Ishikawa (cell line): Measurements from ENCODE around the gene PRSS53.

ENCODE experiments used
- CEBPB ChIP-seq: IDR thresholded peaks from 2 replicates; pipeline ENCODE4 v1.6.1; 2012
- CREB1 ChIP-seq: IDR thresholded peaks from 2 replicates; pipeline ENCODE4 v1.6.1; 2012; ENCODE audit warnings: low read depth
- EGR1 ChIP-seq: IDR thresholded peaks from 2 replicates; pipeline ENCODE4 v1.6.1; 2012
- EP300 ChIP-seq: IDR thresholded peaks from 2 replicates; pipeline ENCODE4 v1.6.1; 2012; ENCODE audit warnings: borderline replicate concordance
- FOXM1 ChIP-seq: IDR thresholded peaks from 2 replicates; pipeline ENCODE4 v1.6.1; 2012; ENCODE audit warnings: low read depth, borderline replicate concordance
- NFIC ChIP-seq: IDR thresholded peaks from 2 replicates; pipeline ENCODE4 v1.6.1; 2012
- RAD21 ChIP-seq: IDR thresholded peaks from 2 replicates; pipeline ENCODE4 v1.6.1; 2012; ENCODE audit warnings: low read depth
- TAF1 ChIP-seq: IDR thresholded peaks from 2 replicates; pipeline ENCODE4 v1.6.1; 2012; ENCODE audit warnings: low read depth, mild to moderate bottlenecking
- TCF12 ChIP-seq: IDR thresholded peaks from 2 replicates; pipeline ENCODE4 v1.6.1; 2012; ENCODE audit warnings: low read depth
- TEAD4 ChIP-seq: IDR thresholded peaks from 2 replicates; pipeline ENCODE4 v1.6.1; 2012
- USF1 ChIP-seq: IDR thresholded peaks from 2 replicates; pipeline ENCODE4 v1.6.1; 2012
- YY1 ChIP-seq: IDR thresholded peaks from 2 replicates; pipeline ENCODE4 v1.6.1; 2012; ENCODE audit warnings: low read depth
- ZBTB7A ChIP-seq: IDR thresholded peaks from 2 replicates; pipeline ENCODE4 v1.6.1; 2012; ENCODE audit warnings: low read depth
- TF ChIP-seq, protein P1 (sequence below): IDR thresholded peaks from 2 replicates; pipeline ENCODE4 v1.6.1; 2012; ENCODE audit warnings: low read depth, mild to moderate bottlenecking
- TF ChIP-seq, protein P2 (sequence below): IDR thresholded peaks from 2 replicates; pipeline ENCODE4 v1.6.1; 2012

PRSS53 gene

DNA sequence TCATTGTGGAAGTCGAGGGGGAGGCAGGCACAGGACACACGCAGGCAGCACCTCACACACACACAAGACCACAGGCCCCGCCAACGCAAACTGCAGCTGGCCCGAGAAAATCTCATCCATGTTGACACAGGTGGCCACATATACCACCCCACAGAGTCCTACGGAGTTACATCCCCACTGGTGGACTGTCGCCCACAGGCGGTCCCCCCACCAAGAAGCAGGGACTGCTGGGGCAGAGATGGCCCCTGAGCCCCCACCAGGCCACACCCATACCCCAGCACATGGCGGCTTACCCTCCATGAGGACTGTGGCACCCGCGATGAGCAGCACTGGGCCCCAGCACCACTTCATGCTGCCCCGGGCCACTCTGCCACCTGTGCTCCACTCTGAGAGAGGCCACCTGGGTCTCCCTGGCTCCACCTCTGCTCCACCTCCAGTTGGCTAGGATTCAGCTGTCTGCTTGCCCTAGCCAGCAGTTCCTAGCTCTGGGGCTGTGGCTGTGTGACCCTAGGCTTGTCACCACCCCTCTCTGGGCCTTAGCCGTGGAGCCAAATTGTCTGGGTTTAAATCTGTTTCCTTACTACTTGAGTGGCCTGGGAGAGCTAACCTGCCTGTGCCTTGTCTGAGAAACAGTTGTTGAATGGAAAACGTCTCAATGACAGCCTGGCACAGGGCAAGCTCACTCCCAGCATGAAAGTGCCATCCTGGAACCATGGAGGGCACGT, at the start of gene PRSS53:
Gene PRSS53 (minus strand): TSS at position 485 of the 725 bp plus-strand sequence. CDS start 134 bp downstream, at position 351.
- TF ChIP-seq EP300 (no peak), NFIC (no peak), CREB1 (no peak), TEAD4 (no peak), ZBTB7A (no peak), YY1 (no peak), RAD21 (no peak), USF1 (no peak), TAF1 (no peak), TCF12 (no peak), CEBPB (no peak), FOXM1 (no peak), EGR1 (no peak)
- TF ChIP-seq, protein P1, sequence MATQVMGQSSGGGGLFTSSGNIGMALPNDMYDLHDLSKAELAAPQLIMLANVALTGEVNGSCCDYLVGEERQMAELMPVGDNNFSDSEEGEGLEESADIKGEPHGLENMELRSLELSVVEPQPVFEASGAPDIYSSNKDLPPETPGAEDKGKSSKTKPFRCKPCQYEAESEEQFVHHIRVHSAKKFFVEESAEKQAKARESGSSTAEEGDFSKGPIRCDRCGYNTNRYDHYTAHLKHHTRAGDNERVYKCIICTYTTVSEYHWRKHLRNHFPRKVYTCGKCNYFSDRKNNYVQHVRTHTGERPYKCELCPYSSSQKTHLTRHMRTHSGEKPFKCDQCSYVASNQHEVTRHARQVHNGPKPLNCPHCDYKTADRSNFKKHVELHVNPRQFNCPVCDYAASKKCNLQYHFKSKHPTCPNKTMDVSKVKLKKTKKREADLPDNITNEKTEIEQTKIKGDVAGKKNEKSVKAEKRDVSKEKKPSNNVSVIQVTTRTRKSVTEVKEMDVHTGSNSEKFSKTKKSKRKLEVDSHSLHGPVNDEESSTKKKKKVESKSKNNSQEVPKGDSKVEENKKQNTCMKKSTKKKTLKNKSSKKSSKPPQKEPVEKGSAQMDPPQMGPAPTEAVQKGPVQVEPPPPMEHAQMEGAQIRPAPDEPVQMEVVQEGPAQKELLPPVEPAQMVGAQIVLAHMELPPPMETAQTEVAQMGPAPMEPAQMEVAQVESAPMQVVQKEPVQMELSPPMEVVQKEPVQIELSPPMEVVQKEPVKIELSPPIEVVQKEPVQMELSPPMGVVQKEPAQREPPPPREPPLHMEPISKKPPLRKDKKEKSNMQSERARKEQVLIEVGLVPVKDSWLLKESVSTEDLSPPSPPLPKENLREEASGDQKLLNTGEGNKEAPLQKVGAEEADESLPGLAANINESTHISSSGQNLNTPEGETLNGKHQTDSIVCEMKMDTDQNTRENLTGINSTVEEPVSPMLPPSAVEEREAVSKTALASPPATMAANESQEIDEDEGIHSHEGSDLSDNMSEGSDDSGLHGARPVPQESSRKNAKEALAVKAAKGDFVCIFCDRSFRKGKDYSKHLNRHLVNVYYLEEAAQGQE = no peak
- TF ChIP-seq, protein P2, sequence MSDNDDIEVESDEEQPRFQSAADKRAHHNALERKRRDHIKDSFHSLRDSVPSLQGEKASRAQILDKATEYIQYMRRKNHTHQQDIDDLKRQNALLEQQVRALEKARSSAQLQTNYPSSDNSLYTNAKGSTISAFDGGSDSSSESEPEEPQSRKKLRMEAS = no peak

DNA sequence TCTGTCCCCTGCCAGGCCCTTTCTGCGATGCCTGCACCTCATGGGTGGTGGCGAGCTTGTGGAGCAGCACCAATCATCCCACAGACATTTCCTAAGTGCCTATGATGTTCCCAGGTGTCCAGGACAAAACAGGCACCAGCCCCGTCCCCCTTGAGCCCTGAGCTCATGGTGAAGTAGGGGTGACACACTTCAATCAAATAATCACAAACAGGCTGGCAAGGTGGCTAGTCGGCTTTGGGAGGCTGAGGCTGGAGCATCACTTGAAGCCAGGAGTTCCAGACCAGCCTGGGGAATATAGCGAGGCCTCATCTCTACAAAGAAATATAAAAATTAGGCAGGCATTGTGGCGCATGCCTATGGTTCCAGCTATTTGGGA, 47.5 kb upstream of the PRSS53 start:
- TF ChIP-seq TCF12 (no peak), YY1 (no peak), TEAD4 (no peak), CREB1 (no peak), ZBTB7A (no peak), RAD21 (no peak), CEBPB (no peak), NFIC (no peak), USF1 (no peak), EGR1 (no peak), FOXM1 (no peak), TAF1 (no peak), EP300 (no peak)
- TF ChIP-seq, protein P2 = no peak
- TF ChIP-seq, protein P1 = no peak

DNA sequence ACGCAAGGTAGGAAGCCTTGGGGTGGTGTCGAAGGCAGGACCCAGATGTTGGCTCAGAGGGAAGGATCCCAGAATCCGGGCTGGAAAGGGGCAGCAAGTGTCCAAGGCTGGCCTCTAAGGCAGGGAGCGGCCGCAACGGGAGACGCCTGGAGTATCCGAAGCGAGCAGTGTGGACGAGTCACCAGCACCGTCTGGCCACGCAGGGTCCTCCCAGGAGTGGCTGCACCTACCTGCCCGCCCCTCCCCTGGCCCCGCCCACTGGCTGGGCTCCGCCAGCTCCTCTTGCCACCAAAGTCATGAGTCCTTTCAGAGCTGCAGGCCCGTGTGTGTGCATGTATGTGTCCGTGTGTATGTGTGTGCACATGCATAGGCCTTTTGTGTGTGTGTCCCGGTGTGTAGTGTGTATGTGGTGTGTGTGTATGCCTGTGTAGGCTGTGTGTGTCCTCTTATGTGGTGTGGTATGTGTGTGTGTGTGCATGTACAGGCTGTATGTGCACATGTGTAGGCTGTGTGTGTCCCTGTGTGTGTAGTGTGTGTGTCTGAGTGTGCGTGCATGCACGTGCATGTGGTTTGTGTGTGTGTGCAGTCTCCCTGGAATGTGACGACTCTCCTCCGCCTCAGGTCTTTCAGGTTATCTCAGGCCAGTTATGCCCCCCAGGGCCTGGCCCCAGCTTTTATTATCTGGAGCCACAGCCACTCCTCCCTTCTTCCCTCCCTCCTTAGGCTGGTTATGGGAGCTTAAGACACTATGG, 47.0 kb upstream of the PRSS53 start, which contains the start of gene PRSS8:
Gene PRSS8 (minus strand): TSS at position 193 of the 752 bp plus-strand sequence. CDS start 229 bp downstream, outside the sequence.
- no peak for TF ChIP-seq FOXM1
- TF ChIP-seq, protein P2 = peak; percentile 54
- TF ChIP-seq TAF1 = peak; percentile 46; the same call in 1 of the 2 replicates
- TF ChIP-seq USF1 = no peak

DNA sequence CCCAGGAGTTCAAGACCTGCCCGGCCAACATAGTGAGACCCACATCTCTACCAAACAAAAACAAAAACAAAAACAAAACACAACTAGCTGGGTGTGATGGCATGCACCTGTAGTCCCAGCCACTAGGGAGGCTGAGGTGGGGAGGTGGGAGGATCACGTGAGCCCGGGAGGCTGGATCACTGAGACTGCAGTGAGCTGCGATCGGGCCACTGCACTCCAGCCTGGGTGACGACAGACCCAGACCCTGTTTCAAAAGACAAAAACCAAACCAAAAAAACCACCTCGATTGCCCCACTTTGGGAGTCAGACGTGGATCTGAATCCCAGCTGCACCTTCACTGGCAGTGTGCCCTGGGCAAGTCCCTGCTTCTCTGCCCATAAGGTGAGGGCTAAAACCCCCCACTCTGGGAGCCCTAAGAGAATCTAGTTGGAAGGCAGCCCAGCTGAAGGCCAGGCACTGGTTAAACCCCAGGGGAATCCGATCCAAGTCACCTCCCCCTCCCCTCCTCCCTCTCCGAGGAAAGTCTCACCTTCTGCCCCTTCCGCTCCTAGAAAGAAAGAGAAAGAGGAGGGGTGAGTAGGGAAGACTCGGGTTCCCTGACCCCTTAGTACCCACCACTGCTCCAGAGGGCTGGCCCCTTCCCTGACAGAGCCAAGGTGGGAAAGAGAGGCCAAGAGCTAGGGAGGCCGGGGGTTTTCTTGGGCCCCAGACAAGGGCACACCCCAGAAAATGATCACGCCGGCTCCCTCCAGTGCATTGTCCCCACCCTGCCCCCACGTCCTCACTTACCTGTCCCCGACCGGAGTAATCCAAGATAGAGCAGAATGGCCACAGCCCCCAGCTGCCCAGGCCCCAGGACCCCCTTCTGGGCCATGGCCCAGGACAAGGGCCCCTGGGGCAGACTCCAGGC, 46.1 kb upstream of the PRSS53 start:
- TF ChIP-seq YY1 (0 out of 2 replicates have a peak, but pooled peaks have one; percentile 31), CEBPB (no peak), TCF12 (peak; percentile 24; the same call in 1 of the 2 replicates), EP300 (0 out of 2 replicates have a peak, but pooled peaks have one; percentile 25), ZBTB7A (no peak), USF1 (peak; percentile 93), EGR1 (0 out of 2 replicates have a peak, but pooled peaks have one; percentile 13), NFIC (peak; percentile 72)
- TF ChIP-seq, protein P2 = peak; percentile 19; the same call in 1 of the 2 replicates
